Testis (tissue), 2 donors: ENCODE measurements around the gene SCN4A.

ENCODE experiments used
- POLR2A ChIP-seq: fragments of 450-650 bp; IDR thresholded peaks from one replicate; pipeline ENCODE4 v1.6.1; 2017; ENCODE audit warnings: antibody characterized with exemption, mild to moderate bottlenecking, moderate library complexity
- TF ChIP-seq, protein P1 (sequence below), 3 experiments: fragments of 450-650 bp in 2 of 3; fragments of 200-600 bp in 1 of 3; sonication (generic) in 1 of 3; IDR thresholded peaks; one replicate each; pipeline ENCODE4 v1.5.1; 2016 to 2019; ENCODE audit warnings: antibody characterized with exemption in 3 of 3, mild to moderate bottlenecking in 2 of 3, moderate library complexity in 1 of 3

- TF ChIP-seq, protein P1, sequence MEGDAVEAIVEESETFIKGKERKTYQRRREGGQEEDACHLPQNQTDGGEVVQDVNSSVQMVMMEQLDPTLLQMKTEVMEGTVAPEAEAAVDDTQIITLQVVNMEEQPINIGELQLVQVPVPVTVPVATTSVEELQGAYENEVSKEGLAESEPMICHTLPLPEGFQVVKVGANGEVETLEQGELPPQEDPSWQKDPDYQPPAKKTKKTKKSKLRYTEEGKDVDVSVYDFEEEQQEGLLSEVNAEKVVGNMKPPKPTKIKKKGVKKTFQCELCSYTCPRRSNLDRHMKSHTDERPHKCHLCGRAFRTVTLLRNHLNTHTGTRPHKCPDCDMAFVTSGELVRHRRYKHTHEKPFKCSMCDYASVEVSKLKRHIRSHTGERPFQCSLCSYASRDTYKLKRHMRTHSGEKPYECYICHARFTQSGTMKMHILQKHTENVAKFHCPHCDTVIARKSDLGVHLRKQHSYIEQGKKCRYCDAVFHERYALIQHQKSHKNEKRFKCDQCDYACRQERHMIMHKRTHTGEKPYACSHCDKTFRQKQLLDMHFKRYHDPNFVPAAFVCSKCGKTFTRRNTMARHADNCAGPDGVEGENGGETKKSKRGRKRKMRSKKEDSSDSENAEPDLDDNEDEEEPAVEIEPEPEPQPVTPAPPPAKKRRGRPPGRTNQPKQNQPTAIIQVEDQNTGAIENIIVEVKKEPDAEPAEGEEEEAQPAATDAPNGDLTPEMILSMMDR (IDR thresholded peaks at IDR 0.05) = no peak
- no peak for TF ChIP-seq POLR2A
Measured at GRCh38 chr17:63930951-63931575, 41.7 kb downstream of the SCN4A start.
